ENCODE measurements around the gene KCNMA1. TPM values are rescaled to one million over a fixed set of nuclear protein-coding genes. Genes with fewer than 3 reads are reported as not detected.

Gene KCNMA1
- total RNA-seq, 1 donor from 2014 or later: 87.6 TPM

- Mint-ChIP-seq H3K36me3 (ENCODE audit: low read depth) (no peaks in the 10 kb centered on the region), H3K4me3 (ENCODE audit: unreplicated experiment) (no peak overlapping the region), H3K27ac (ENCODE audit: unreplicated experiment) (no peak overlapping the region), H3K4me1 (ENCODE audit: low read depth) (peaks cover 13% of the 10 kb centered on the region), H3K9me3 (ENCODE audit: low read depth) (no peaks in the 10 kb centered on the region), H3K27me3 (ENCODE audit: low read depth) (no peaks in the 10 kb centered on the region)
- TF ChIP-seq CTCF (IDR thresholded peaks at IDR 0.05): no peak
- DNase-seq (ENCODE audit: low spot score): no peak
Measured at GRCh38 chr10:76874176-76874575, 763.4 kb downstream of the KCNMA1 start.

- no peak for DNase-seq (ENCODE audit: low spot score)
- no peaks in the 10 kb centered on the region for H3K36me3 Mint-ChIP-seq (ENCODE audit: low read depth)
- H3K4me3 Mint-ChIP-seq (ENCODE audit: unreplicated experiment): no peak overlapping the region
- H3K27ac Mint-ChIP-seq (ENCODE audit: unreplicated experiment): no peak overlapping the region
- H3K9me3 Mint-ChIP-seq (ENCODE audit: low read depth): no peaks in the 10 kb centered on the region
- no peak for TF ChIP-seq CTCF (IDR thresholded peaks at IDR 0.05)
- peaks cover 13% of the 10 kb centered on the region for H3K4me1 Mint-ChIP-seq (ENCODE audit: low read depth)
- H3K27me3 Mint-ChIP-seq (ENCODE audit: low read depth): no peaks in the 10 kb centered on the region
Measured at GRCh38 chr10:76871697-76872295, 765.8 kb downstream of the KCNMA1 start.

- H3K4me3 Mint-ChIP-seq (ENCODE audit: unreplicated experiment): no peak overlapping the region
- no peak for TF ChIP-seq CTCF (IDR thresholded peaks at IDR 0.05)
- H3K27me3 Mint-ChIP-seq (ENCODE audit: low read depth): no peaks in the 10 kb centered on the region
- H3K36me3 Mint-ChIP-seq (ENCODE audit: low read depth): no peaks in the 10 kb centered on the region
- H3K4me1 Mint-ChIP-seq (ENCODE audit: low read depth): peaks cover 13% of the 10 kb centered on the region
- no peak for DNase-seq (ENCODE audit: low spot score)
- no peak overlapping the region for H3K27ac Mint-ChIP-seq (ENCODE audit: unreplicated experiment)
- H3K9me3 Mint-ChIP-seq (ENCODE audit: low read depth): no peaks in the 10 kb centered on the region
Measured at GRCh38 chr10:76869931-76870330, 767.7 kb downstream of the KCNMA1 start.

- Mint-ChIP-seq H3K9me3 (ENCODE audit: low read depth) (peaks cover 3% of the 10 kb centered on the region), H3K4me1 (ENCODE audit: low read depth) (no peaks in the 10 kb centered on the region), H3K36me3 (ENCODE audit: low read depth) (no peaks in the 10 kb centered on the region), H3K4me3 (ENCODE audit: unreplicated experiment) (no peak overlapping the region), H3K27ac (ENCODE audit: unreplicated experiment) (no peak overlapping the region), H3K27me3 (ENCODE audit: low read depth) (no peaks in the 10 kb centered on the region)
- TF ChIP-seq CTCF (IDR thresholded peaks at IDR 0.05): no peak
- DNase-seq (ENCODE audit: low spot score): no peak
Measured at GRCh38 chr10:76868098-76868977, 769.3 kb downstream of the KCNMA1 start.

- Mint-ChIP-seq H3K36me3 (ENCODE audit: low read depth) (no peaks in the 10 kb centered on the region), H3K27me3 (ENCODE audit: low read depth) (no peaks in the 10 kb centered on the region), H3K27ac (ENCODE audit: unreplicated experiment) (no peak overlapping the region), H3K4me1 (ENCODE audit: low read depth) (no peaks in the 10 kb centered on the region), H3K4me3 (ENCODE audit: unreplicated experiment) (no peak overlapping the region), H3K9me3 (ENCODE audit: low read depth) (peaks cover 3% of the 10 kb centered on the region)
- DNase-seq (ENCODE audit: low spot score): no peak
- no peak for TF ChIP-seq CTCF (IDR thresholded peaks at IDR 0.05)
Measured at GRCh38 chr10:76866841-76867586, 770.6 kb downstream of the KCNMA1 start.

Measured in chondrocyte (in vitro differentiated cells).